GM20431 (cell line): Measurements from ENCODE around the gene CMTM8.

Source experiments
- in situ Hi-C: fragments of 300-500 bp; cut with MseI, MboI; formaldehyde crosslinking; loops from one replicate; pipeline ENCODE4 v1.15.0; 2020; ENCODE audit warnings: low sequenced_read_pairs; ENCODE audit not compliant: unreplicated experiment

The CMTM8 gene

GRCh38 chr3:32262201-32262600, 23.7 kb downstream of the CMTM8 start:
- in situ Hi-C loops, result no loop called here

- in situ Hi-C loops, result no loop called here
These were observed 35.8 kb downstream of the CMTM8 start for GRCh38 chr3:32274306-32274705.

- in situ Hi-C loops, result no loop called here
These were observed 37.0 kb downstream of the CMTM8 start for GRCh38 chr3:32275506-32275905.

- in situ Hi-C loops, result no loop called here
These were observed 37.9 kb downstream of the CMTM8 start for GRCh38 chr3:32276279-32276841.

GRCh38 chr3:32278714-32279113, 40.2 kb downstream of the CMTM8 start:
- in situ Hi-C loops, result no loop called here

- in situ Hi-C loops, result no loop called here
These were observed 41.9 kb downstream of the CMTM8 start for GRCh38 chr3:32280262-32280910.

- in situ Hi-C loops, result no loop called here
These were observed 43.2 kb downstream of the CMTM8 start for GRCh38 chr3:32281570-32282106.

GRCh38 chr3:32282578-32283154, 44.2 kb downstream of the CMTM8 start:
- in situ Hi-C loops, result no loop called here

GRCh38 chr3:32283304-32283703, 44.8 kb downstream of the CMTM8 start:
- in situ Hi-C loops, result no loop called here

- in situ Hi-C loops, result no loop called here
These were observed 46.1 kb downstream of the CMTM8 start for GRCh38 chr3:32284443-32285212.

GRCh38 chr3:32285891-32286290, 47.4 kb downstream of the CMTM8 start:
- in situ Hi-C loops, result no loop called here

- in situ Hi-C loops, result no loop called here
These were observed 50.3 kb downstream of the CMTM8 start for GRCh38 chr3:32288819-32289218.

GRCh38 chr3:32290619-32291018, 52.1 kb downstream of the CMTM8 start:
- in situ Hi-C loops, result no loop called here

- in situ Hi-C loops, result no loop called here
These were observed 53.8 kb downstream of the CMTM8 start for GRCh38 chr3:32292085-32292796.

GRCh38 chr3:32293903-32294302, 55.4 kb downstream of the CMTM8 start:
- in situ Hi-C loops, result no loop called here

GRCh38 chr3:32296251-32297204, 58.0 kb downstream of the CMTM8 start:
- in situ Hi-C loops, result no loop called here

GRCh38 chr3:32297366-32297765, 58.9 kb downstream of the CMTM8 start:
- in situ Hi-C loops, result no loop called here

- in situ Hi-C loops, result no loop called here
These were observed 62.9 kb downstream of the CMTM8 start for GRCh38 chr3:32301426-32301825.
